GM20431 (cell line): ENCODE results near the gene ANXA2.

Experiments used
- in situ Hi-C: fragments of 300-500 bp; cut with MseI, MboI; formaldehyde crosslinking; loops from one replicate; pipeline ENCODE4 v1.15.0; 2020; ENCODE audit warnings: low sequenced_read_pairs; ENCODE audit not compliant: unreplicated experiment

The ANXA2 gene

GRCh38 chr15:60390871-60391501 is 6.8 kb downstream of the ANXA2 start:
- in situ Hi-C loops = no loop called here

GRCh38 chr15:60390231-60390630 is 7.6 kb downstream of the ANXA2 start:
- in situ Hi-C loops = no loop called here

GRCh38 chr15:60389261-60390077 is 8.3 kb downstream of the ANXA2 start:
- in situ Hi-C loops = no loop called here

GRCh38 chr15:60387321-60387720 is 10.5 kb downstream of the ANXA2 start:
- in situ Hi-C loops = no loop called here

- in situ Hi-C loops = no loop called here
Observed at GRCh38 chr15:60386615-60387014, 11.2 kb downstream of the ANXA2 start.

GRCh38 chr15:60385620-60386552 is 11.9 kb downstream of the ANXA2 start:
- in situ Hi-C loops = no loop called here

- in situ Hi-C loops = no loop called here
Observed at GRCh38 chr15:60384526-60385126, 13.2 kb downstream of the ANXA2 start.

GRCh38 chr15:60384053-60384452 is 13.7 kb downstream of the ANXA2 start:
- in situ Hi-C loops = no loop called here

GRCh38 chr15:60382773-60383674 is 14.8 kb downstream of the ANXA2 start:
- in situ Hi-C loops = no loop called here

GRCh38 chr15:60381148-60381788 is 16.5 kb downstream of the ANXA2 start:
- in situ Hi-C loops = no loop called here

GRCh38 chr15:60379525-60380274 is 18.1 kb downstream of the ANXA2 start:
- in situ Hi-C loops = no loop called here

GRCh38 chr15:60379185-60379524 is 18.6 kb downstream of the ANXA2 start:
- in situ Hi-C loops = no loop called here

- in situ Hi-C loops = no loop called here
Observed at GRCh38 chr15:60376677-60377095, 21.1 kb downstream of the ANXA2 start.

GRCh38 chr15:60375306-60375705 is 22.5 kb downstream of the ANXA2 start:
- in situ Hi-C loops = no loop called here

- in situ Hi-C loops = loop anchor here (25.0 kb wide), 1 partner anchor 538 kb away; no protein-coding TSS in a partner anchor
Observed at GRCh38 chr15:60374628-60375081, 23.1 kb downstream of the ANXA2 start.

GRCh38 chr15:60374209-60374608 is 23.6 kb downstream of the ANXA2 start:
- in situ Hi-C loops = loop anchor here (25.0 kb wide), 1 partner anchor 538 kb away; no protein-coding TSS in a partner anchor

- in situ Hi-C loops = loop anchor here (25.0 kb wide), 1 partner anchor 539 kb away; no protein-coding TSS in a partner anchor
Observed at GRCh38 chr15:60373745-60374144, 24.0 kb downstream of the ANXA2 start.

GRCh38 chr15:60373327-60373726 is 24.5 kb downstream of the ANXA2 start:
- in situ Hi-C loops = loop anchor here (25.0 kb wide), 1 partner anchor 539 kb away; no protein-coding TSS in a partner anchor
